GM20431 (cell line): Measurements from ENCODE around the gene LCE1A.

Source experiments
- in situ Hi-C: fragments of 300-500 bp; cut with MseI, MboI; formaldehyde crosslinking; loops from one replicate; pipeline ENCODE4 v1.15.0; 2020; ENCODE audit warnings: low sequenced_read_pairs; ENCODE audit not compliant: unreplicated experiment

The LCE1A gene

DNA sequence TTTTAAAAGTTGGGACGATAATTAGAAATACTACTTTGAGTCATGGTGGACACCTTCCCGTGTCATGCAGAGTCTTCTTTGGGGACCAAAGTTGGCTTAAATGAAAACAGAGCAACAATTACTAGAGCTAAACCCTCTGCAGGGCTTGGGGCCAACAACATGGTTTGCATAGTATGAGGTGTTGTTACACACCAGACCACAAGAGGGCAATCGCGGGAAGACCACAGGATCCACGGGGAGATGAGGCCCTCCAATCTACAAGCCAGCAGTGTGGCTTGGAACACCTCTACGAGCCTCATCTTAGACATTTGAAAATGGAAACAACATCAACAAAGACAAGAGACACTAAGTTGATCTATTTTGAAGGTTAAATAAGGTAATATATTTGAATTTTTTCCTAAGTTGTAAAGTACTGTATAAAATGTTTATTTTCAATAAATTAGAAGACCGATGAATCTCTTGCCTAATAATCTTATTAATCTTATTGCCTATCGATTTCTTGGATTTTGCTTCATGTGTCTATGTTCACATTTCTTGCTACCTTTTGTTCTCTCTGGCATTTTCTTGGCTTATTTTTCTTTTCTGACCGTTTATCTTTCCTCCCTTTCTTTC, 42.6 kb downstream of the LCE1A start:
- in situ Hi-C loops: no loop called here

DNA sequence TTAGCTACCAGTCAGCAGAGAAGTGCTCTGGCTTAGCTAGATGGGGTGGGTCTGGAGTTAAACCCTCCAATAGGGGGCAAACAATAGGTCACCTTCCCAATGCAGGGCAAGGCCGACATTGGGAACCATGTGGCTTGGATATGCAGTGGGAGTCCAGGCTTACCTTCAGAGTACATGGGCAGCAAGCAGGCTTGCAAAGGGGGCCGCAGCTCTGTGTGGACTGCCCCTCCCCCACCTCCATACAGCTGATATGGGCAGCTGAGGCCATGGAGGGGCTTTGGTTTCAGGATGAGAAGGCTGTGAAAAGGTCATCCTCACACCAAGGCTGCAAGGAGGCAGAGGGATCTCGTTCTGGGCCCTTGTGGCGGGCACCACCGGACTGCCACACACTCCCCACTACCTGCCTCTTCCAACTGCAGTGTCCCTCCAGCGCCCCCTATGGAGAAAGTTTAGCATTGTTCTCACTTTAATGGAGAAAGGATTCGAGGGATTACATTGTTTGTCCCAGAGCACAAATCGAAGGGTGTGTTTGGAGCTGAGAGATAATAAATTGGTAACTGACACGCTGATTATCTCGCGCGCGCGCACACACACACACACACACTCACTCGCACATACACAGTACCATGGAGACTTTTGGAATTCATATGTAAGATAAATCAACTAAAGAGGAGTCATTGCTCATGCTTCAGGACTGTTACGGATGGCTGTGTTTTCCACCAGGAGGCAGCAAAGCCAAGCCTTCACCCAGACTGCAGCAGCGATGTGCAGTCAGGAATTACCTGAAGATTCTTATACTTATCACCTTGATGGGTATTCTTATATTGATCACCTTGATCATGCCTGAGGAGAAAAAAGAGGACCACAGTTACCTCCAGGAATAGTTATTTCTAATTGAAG, 43.8 kb downstream of the LCE1A start:
- in situ Hi-C loops: no loop called here

DNA sequence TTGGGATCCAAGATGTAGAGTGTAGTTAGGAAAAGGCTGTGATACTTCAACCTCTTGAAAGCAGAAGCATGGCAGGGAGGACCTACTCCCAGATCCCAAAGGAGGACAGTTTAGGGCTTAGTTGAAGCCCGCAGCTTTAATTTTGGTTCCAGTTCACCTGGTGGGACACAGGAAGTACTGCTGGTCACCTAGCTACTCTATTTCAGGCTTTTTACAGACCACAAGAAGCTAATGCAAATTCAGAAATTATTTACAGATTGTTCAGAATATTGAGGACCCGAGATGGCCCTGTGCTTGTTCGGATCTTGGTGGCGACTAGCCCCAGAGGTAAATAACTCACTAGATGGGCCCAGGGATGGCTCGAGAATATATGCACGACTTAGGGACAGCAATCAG, 44.5 kb downstream of the LCE1A start:
- in situ Hi-C loops: no loop called here

DNA sequence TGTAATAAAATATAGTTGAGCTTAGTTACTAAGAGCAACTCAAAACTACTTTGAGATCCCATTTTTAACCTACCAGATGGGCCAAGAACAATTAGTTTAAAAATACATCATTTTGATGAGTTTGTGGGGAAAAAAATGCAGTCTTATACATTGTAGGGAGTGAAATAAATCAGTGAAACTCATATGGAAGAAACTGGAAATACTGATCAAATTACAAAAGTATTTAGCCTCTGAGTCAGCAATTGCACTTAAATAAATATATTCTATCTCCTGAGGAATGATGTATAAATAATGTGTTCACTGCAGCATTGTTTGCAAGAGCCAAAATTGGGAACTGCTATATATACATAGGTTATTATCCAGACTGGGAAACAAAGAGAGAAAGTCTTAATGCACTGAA, 46.2 kb downstream of the LCE1A start:
- in situ Hi-C loops: no loop called here

DNA sequence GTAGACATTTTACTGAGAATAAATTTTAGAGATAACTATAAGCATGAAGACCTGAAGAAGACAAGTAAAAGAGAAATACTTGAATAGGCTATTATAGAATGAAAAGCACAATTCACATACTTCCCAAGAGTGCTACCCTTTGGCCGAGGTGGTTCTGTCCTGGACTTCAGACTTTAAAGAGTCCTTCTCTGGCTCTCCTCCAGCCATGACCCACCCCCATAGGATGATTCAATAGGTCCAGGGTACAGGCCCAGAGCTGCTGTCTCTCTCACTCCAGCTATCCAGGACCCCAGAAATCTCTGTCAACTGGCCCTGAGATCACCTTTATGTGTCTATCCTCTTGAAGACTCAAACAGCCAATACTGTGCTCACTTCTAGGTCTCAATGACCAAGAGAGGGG, 49.6 kb downstream of the LCE1A start:
- in situ Hi-C loops: no loop called here
